ENCODE results near the gene KCNJ9.
"Not testable (repeated sequence)": the region's sequence is repeated elsewhere in the genome, so short reads cannot be mapped to it uniquely, and the experiment has no call there.

Gene KCNJ9

GRCh38 chr1:160103658-160104408, 22.5 kb downstream of the KCNJ9 start:
- TF ChIP-seq, protein P1, sequence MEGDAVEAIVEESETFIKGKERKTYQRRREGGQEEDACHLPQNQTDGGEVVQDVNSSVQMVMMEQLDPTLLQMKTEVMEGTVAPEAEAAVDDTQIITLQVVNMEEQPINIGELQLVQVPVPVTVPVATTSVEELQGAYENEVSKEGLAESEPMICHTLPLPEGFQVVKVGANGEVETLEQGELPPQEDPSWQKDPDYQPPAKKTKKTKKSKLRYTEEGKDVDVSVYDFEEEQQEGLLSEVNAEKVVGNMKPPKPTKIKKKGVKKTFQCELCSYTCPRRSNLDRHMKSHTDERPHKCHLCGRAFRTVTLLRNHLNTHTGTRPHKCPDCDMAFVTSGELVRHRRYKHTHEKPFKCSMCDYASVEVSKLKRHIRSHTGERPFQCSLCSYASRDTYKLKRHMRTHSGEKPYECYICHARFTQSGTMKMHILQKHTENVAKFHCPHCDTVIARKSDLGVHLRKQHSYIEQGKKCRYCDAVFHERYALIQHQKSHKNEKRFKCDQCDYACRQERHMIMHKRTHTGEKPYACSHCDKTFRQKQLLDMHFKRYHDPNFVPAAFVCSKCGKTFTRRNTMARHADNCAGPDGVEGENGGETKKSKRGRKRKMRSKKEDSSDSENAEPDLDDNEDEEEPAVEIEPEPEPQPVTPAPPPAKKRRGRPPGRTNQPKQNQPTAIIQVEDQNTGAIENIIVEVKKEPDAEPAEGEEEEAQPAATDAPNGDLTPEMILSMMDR (IDR thresholded peaks at IDR 0.05) = no peak
- no peak overlapping the region for H3K4me3 ChIP-seq
- DNase-seq (ENCODE audit: low spot score) = no peak
- H3K27ac ChIP-seq = peak overlapping the region in 1 of 2 donors; percentile 55

DNA sequence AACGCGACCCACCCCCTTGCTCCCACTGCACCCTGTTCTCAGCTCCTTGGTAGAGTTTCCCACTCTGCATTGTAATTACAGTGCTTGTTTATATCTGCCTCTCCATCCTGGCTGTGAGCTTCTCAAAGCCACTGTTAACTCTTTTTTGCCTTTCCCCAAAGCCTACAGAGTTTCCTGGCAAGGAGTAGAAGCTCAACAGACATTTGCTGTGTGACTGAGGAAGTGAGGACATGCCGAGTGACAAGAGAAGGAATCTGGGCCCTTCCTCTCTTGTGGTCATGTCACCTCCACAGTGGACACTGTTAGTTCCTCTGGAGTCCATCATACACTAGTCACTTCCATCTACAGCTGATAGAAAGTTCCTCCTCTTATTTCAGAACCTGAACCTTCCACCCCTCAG, 23.1 kb downstream of the KCNJ9 start:
- H3K4me3 ChIP-seq = no peak overlapping the region

DNA sequence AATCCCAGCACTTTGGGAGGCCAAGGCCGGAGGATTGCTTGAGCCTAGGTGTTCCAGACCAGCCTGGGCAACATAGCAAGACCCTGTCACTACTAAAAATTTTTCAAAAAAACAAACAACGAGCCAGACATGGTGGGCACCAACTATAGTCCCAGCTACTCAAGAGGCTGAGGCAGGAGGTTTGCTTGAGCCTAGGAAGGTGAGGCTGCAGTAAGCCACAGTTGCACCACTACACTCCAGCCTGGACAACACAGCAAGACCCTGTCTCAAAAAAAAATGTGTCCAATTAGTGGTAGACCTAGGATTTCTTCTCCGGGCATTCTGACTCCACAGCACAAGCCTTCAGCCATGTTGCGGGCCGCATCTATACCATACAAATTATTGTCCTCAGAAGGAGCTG, 23.8 kb downstream of the KCNJ9 start:
- DNase-seq (ENCODE audit: low spot score) = no peak
- TF ChIP-seq, protein P1 (IDR thresholded peaks at IDR 0.05) = no peak
- H3K27ac ChIP-seq = no peak overlapping the region
- no peak overlapping the region for H3K4me3 ChIP-seq

More for the DNA sequence above, 23.1 kb downstream of the KCNJ9 start:
- DNase-seq (ENCODE audit: low spot score) = no peak
- H3K27ac ChIP-seq = peak overlapping the region in 1 of 2 donors; percentile 55
- TF ChIP-seq, protein P1 (IDR thresholded peaks at IDR 0.05) = no peak

GRCh38 chr1:160107512-160107911, 26.2 kb downstream of the KCNJ9 start:
- TF ChIP-seq, protein P1 (IDR thresholded peaks at IDR 0.05) = no peak
- H3K27ac ChIP-seq = no peak overlapping the region
- H3K4me3 ChIP-seq = no peak overlapping the region
- no peak for DNase-seq (ENCODE audit: low spot score)

DNA sequence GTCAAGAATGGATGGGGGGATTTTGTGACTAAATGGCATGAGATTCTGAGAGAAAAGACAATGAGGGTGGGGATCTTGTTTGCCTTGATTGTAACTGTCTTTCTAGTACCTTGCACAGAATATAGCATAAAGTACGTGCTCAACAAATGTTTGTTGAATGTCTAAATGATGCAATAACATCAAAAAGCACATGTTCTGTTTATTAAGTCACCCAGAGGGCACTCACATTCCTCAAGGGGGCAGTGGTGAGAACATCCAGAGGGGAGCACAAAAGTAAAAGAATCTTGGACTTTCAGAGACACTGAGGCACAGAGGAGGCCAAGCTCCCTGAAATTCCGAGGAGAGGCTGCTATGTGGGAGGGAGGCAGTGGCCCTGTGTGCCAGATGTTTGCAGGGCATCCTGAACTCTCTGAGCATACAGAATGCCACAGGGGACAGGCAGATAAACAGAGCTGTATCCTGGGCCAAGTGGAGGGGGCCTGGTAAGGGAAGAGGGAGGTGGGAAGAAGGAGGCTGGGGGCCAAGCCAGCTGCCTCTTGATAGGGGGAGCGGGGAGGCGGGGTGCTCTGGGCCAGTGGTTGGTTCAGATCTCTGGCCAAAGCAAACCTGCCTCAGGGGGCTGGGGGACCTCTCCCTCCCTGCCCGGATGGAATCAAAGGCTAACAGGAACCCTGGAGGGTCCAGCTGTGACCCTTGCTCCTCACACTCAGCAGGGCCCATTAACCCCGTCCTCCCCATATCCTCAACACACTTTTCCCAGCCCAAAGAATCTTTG, 27.7 kb downstream of the KCNJ9 start:
- H3K4me3 ChIP-seq = no peak overlapping the region
- TF ChIP-seq, protein P1 (IDR thresholded peaks at IDR 0.05) = no peak
- no peak overlapping the region for H3K27ac ChIP-seq
- DNase-seq (ENCODE audit: low spot score) = no peak

DNA sequence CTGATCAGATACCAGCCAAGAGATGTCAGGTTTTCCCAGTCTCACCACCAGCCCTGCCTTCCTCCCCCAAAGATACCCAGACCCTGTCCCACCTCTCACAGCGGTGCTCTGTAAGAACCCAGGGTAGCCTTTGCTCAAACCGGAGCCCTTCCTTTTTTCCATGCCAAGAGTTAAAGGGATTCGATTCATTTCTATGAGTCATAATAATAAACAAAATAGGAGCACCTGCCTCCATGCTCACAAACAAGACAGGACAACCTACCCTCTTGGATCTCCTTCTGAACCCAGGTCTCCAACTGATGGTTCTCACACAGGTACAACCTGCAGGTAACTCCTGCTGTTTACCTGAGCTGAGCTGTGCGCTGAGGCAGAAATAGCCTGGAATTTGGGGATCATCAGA, 28.3 kb downstream of the KCNJ9 start:
- Histone ChIP-seq H3K27ac (no peak overlapping the region), H3K4me3 (no peak overlapping the region)
- DNase-seq (ENCODE audit: low spot score) = no peak
- TF ChIP-seq, protein P1 (IDR thresholded peaks at IDR 0.05) = no peak

- not testable (repeated sequence) for H3K4me3 ChIP-seq; DNase-seq (ENCODE audit: low spot score); H3K27ac ChIP-seq
Measured at GRCh38 chr1:160111462-160111861, 30.1 kb downstream of the KCNJ9 start.
